HUDEP-2 (cell line): ENCODE results near the gene MAP4K2.

Experiments used
- DNase-seq, 76 experiments: peaks; one replicate each; lab custom pipeline; 2025; ENCODE audit not compliant: unreplicated experiment in 76 of 76; lab: John Stamatoyannopoulos, UW

Gene MAP4K2

DNA sequence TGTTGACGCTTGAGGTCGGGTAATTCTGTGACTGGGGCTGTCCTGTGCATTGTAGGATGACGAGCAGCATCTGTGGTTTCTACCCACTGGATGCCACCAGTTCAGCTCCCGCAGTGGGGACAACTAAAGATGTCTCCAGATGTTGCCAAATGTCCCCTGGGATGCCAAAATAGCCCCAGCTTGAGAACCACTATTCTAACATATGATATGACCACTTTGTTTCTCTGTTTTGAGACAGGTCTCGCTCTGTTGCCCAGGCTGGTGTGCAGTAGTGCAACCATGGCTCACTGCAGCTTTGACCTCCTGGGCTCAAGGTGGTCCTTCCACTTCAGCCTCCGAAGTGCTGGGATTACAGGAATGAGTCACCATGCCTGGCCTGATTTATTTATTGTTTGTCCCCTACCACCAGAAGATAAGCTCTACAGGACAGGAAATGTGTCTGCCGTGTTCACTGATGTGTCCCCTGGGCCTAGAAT, 11.7 kb upstream of the MAP4K2 start:
- DNase-seq, result no peak

DNA sequence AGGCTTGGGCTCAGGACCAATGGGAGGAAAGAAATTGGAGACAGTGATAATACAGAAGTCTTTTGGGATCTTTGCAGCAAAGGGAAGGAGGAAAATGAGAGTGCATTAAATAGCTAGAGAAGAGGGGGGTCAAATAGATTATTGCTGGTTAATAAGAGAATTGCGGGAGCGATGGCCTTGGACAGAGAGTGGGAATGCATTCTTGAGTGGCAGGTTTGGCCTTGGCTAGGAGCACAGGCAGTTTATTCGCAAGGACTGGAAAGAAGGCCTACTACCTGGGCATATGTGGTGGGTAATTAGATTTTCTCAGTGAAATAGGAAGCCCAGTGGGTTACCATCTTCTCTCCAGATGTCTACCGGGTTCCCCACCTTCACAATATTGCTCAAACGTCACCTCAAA, 10.8 kb upstream of the MAP4K2 start:
- DNase-seq, result no peak

DNA sequence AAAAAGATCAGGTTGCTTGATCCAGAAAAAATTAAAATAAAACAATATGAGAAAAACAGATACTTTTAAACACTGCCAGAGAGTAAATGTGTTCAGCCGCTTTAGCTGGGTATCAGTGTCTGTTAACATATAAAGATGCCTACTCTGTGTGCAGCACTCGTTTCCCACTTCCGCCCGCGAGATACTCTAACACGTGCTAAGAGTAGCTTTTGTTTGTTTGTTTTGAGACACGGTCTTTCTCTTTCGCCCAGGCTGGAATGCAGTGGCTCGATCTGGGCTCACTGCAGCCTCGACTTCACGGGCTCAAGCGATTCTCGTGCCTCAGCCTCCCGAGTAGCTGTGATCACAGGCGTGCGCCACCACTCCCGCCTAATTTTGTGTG, 7.9 kb upstream of the MAP4K2 start:
- peak in 1 of 76 experiments; percentile 46 for DNase-seq

DNA sequence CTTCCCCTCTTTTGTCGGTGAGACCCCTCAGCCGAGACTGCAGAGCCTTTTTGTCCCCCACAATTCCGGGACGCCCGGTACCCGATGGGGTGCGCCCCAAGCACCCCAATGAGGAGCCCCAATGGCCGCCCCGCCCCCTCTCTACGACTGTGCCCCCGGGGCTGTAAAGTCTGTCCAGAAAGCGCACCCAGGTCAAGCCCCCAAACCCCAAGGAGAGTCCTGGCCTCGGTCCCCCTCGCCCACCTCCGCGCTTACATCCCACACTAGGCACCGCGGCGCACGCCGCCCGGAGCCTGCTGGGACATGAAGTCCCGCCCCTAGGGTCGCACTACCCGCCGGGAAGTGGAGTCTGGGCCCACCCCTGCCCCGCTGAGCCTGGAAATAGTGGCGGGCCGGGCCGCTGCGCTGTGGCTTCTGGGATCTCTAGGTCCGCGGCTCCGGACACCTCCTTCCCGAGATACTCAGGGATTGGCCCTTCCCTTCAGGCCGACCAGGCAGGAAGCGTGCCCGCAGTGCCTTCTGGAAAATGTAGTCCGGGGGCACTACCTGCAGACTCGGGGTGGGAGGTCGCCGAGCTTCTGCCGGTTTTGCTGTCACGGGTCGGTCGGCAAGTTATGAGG, 7.4 kb upstream of the MAP4K2 start, which contains the start of gene MEN1:
Gene MEN1, minus strand, starts transcription at position 281 of the 620 bp plus-strand sequence. CDS start 442 bp downstream, outside the sequence.
- DNase-seq, result peak in 74 of 76 experiments; percentile 37 to 95 (median 89)

DNA sequence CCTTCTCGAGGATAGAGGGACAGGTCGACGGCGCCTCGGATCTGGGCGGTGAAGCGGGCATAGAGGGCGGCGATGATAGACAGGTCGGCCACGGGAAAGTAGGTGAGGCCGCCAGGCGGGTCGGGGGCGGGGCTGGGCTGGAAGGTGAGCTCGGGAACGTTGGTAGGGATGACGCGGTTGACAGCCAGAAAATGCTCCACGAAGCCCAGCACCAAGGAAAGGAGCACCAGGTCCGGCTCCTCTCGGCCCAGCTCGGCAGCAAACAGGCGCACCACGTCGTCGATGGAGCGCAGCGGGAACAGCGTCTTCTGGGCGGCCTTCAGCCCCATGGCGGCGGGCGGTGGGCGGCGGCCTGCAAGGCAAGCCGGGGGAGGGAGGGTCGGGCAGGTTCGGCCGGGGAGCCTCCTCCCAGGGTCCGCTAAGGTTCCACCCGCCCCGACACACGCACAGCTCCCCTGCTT, 6.8 kb upstream of the MAP4K2 start:
- DNase-seq, result no peak

DNA sequence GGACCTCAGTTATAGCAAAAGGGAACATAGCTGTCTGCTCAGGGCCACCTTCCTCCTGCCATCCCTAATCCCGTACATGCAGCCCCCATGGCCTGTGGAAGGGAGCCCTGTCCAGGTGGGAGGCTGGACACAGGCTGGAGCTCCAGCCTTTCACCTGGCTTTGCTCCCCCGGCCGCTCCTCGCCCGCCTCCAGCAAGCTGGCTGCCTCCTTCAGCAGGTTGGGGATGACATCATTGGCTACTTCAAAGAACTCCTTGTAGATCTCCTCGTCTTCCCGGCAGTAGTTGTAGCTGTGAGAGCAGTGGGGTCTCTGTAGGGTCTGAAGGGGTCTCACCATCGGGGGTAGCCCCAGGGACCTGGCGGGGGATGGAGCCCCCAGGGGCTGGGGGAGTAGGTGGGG, 2.5 kb upstream of the MAP4K2 start:
- no peak for DNase-seq

DNA sequence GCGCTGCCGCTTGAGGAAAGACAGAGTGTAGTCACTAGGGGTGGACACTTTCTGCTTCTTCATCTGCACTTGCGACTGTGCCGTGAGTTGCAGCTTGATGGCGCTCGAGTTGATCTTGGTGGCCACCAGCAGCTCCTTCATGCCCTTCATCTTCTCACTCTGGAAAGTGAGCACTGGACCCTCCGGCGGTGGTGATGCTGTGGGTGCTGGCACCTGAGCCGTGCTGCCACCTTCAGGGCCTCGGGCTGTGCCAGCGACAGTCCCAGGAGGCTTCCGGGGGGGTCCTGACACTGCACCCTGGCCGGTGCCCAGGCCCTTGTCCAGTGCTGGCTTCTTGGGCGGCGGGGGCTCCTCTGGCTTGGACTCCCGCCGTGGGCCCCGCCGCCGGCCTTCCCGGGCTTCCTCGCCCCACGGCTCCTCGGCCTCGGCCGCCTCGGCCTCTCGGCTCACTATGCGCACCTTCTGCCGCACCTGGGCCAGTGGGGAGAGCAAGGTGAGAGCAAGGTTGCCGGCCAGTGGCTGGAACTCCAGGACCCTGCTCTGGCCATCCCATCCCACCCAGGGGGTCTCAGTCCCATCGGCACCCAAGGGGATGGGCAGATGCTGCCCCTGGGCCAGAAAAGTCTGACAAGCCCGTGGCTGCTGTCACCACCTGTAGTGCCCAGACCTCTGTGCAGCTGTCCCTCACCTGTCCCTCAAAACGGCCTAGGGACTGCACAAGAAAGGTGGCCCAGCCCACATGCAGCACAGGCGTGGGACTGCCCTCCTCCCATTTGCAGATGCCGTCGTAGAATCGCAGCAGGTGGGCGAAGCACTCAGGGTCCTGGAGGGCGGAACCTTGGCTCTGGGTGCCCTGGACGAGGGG, 1.6 kb upstream of the MAP4K2 start:
- no peak for DNase-seq

DNA sequence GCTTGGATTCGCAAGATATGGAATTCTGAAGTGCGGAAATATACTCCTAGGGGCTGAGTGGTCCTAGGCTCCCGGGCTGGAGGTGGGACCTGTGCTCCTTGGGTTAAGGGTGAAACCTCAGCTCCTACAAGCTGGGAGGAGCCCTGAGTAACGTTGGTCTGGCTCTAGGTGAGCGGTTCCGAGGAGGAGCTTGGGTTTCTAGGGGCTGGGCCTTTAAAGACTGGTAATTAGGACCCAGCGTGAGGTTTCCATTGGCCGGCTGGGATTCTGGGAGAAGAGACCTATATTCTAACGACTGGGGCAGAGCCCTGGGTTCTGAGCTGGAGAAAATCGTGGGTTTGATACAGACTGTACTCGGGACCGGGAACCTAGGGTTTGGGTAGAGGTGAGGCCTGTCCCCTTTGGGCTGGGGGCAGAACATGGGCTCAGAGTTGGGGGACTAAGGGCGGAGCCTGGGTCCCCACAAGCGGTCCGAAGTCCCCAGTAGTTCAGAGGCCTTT, 882 bp upstream of the MAP4K2 start:
- DNase-seq, result no peak

DNA sequence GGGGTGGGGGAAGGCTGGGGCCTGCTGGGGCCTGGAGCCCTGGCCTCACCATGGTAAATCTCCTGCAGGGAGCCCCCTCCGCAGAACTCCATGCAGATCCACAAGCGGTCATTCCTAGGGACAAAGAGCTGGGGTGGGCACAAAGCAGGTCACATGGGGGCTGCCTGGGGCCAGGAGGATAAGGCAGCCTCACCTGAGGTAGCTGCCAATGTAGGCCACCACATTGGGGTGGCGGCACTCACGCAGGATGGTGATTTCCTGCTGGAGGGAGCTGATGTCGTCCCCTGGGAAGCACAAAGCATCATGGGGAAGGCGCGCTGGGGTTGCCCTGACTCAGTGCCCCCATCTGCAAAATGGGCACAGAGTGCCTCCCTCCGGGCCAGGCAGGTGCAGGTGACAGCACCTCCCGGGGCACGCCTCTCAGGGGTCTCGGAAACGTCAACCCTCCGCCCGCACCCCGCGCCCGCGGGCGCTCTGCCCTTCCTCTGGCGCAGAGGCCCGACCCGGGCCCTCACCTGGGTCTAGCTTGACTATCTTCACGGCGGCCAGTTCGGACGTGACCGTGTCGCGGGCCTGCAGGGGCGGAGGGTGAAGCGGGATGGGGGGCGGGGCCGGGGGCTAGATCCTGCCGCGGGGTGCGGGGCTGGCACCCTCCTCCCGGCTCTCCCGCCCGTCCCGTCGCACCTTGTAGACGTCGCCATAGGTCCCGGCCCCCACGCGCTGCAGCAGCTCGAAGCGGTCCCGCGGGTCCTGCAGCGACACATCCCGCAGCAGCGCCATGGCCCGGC, 450 bp downstream of the MAP4K2 start:
- peak in 1 of 76 experiments; percentile 31 for DNase-seq

DNA sequence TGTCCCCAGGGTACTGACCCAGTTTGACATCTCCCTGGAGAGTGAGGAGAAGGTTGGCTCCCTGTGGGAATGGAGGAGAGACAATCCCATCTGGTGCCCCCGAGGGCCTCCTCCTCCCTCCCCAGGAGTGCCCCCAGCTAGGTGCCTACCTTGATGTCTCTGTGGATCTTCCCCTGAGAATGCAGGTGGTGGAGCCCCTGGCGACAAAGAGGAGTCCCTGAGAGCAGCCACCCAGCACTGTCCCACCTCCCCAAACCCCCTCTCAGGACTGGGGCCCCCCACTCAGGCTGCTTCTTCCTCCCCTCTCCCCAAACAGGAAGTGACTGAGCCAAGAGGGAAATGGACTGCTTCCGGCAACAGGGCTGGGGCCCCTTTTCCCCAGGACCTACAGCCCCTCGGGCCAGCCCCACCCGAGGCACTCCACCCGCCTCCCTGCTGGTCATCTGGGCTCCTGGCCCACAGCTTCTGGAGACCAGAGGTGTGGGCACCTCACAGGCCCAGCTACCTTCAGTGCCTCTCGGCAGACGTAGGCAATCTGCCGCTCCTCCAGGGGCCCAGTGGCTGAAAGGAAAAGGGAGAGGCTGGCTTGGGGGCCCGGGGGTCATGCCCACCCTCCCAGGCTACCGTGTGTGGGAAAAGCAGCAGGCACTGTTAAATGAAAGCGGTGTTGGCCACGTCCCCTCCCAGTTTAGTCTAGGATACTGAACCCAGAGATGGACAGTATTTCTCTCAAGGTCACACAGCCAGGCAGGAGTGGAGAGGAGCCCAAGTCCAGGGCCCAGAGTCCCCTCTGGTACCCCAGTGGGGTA, 1.2 kb downstream of the MAP4K2 start:
- DNase-seq, result no peak

DNA sequence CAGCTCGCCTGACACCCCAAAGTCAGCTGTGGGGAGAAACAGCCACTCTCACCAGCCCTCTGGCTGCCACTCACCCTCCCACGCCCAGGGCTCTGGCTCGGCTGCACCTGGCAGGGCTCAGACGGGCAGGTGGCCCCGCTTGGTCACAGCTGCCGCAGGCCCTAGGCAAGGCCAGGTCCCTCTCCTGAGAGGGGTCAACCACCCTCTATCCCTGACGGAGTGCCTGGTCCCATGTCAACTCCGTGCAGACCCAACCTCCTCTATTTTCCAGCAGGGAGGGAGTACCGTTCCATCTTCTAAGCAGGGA, 1.9 kb downstream of the MAP4K2 start:
- DNase-seq, result no peak

DNA sequence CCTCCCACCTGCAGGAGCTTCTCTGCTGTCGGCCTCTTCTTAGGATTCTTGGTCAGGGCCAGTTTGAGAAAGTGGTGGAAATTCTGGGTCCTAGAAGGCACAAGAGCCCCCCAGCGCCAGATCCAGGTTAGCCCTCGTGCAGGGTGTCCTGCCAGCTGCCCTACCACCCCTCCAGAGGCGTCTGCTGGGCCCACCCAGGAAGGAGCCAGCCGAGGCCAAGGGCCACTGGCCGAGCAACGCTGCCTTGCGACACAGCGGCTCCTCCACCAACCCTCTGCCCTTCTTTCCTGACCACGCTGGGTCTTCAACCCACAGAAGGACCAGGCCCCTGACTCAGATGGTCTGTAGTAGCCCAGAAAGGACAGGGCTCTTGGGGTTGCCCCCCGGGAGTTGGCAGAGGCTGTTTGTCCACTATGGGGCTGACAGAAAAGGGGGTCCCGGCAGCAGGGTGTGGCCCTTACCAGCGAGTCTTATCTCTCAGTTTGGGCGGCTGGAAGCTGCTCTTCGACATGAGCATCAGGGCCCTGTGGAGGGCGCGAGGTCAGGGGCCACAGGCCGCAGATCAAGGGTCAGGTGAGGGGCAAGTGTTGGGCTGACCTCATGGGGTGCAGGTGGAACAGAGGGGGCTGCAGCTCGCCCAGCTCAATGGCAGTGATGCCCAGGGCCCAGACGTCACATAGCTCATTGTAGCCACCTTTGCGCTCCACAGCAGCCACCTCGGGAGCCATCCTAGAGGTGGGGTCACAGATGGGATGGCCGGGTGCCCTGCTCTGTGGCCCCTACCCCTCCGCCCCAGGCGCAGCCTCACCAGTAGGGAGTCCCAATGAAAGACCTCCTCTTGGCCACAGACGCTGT, 2.5 kb downstream of the MAP4K2 start:
- DNase-seq, result no peak

DNA sequence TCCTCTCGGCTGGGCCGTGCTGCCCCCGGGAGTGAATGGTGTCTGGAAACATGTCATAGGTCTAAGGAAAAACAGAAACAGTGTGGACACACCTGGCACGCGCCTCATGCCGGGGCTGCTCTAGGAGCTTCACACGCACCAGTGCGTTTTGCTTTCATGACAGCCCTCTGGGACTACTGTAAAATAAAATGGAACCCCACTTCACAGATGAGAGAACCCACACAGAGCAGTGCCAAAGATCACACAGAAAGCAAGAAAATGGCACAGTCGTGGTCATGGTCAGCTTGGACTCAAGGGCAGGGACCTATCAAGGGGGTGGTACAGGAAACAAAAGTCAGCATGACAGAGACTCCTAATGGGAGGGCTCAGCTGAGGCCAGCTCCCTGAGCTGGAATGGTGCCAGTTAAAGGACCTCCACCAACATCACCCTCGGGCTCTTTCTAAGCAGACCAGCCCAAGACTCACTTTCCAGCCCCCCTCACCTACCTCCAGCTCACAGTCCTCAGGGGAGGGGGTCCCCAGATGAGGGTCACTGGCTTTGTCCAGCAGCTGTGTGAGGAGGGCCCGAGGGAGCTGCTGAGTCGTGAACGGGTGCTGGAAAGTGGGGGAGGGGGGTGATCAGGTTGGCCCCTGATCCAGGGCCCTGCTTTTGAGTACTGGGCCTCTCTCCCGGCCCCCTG, 3.3 kb downstream of the MAP4K2 start:
- DNase-seq, result no peak

DNA sequence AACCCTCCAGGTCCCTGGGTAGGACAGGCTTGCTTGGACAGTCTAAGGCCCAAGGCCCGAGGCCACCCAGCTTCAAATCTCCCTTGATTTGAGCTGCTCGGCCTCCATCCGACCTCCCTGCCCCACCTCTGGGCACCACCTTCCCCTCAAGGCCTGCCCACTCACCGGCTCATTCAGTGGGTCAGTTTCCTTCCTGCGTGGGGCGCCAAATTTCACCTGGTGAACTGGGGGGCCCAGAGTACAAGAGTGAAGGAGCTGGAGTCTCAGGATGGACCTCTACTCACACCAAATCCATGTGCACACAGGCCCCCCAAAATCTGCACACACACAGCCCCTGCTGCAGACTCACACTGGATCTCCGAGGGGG, 3.8 kb downstream of the MAP4K2 start:
- no peak for DNase-seq

DNA sequence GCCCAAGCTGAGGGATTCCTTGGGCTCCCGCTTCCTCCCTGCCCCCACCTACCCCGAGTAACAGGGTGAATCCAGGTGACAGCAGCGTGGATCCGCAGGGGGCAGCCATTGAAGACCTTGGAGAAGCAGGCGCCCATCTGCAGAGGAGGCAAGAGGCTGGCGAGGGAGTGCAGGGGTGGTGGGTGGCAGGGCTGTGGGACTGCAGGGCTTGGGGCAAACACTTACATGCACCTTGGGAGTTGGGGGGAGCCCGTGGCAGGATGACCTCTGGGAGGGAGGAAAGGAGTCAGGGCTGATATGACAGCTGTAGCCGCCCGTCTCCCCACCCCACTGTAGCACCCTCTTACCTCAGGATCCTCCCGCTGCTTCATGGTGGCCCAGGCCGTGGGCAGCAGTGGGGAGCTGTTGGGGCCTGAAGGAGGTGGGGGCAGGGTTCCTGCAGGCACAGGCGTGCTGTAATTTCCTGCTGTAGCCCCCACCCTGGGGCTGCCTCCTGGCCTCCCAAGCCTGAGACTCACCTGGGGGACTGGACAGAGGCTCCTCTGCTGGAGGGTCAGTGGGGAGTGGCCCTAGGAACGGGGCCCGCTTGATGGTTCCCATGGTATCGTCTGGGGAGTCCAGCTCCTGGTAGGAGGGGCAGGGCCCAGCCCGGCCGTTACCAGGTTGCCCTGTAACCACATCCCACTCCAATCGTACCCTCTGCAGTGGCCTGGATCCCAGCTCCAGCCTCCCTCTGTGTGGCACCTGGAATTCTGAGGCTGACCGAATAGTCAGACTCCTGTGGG, 6.1 kb downstream of the MAP4K2 start:
- DNase-seq, result no peak

DNA sequence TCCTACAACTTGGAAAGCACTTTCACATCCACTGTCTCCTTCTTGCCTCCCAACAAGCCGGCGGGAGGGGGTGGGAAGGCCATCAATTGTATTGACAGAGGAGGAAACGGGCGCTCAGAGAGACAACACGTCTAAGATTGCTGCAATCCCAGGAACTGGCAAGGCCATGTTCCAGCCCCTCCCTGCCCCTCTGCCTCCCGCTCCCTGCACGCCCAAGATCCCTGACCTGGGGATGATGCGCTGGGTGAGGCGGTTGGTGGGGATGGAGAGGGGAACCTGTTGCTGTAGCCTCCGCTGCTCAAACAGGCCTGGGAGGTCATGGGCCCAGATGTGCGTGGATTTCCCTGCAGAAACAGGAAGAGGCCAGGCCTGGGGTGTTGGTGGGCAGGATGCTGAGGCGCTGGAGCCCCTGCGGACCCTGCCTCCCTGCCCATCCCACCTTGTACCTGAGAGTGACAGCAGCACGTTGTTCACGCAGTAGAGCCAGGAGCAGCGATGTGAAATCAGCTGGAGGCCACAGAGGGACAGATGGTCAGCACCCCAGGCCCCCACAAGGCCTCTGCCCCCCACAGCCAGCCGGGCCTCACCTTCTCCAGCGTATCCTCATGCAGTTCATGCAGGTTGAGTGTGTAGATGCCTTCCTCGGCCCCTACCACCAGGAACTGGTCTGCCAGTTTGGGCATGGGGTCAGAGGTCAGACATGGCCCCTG, 6.8 kb downstream of the MAP4K2 start:
- DNase-seq, result no peak

DNA sequence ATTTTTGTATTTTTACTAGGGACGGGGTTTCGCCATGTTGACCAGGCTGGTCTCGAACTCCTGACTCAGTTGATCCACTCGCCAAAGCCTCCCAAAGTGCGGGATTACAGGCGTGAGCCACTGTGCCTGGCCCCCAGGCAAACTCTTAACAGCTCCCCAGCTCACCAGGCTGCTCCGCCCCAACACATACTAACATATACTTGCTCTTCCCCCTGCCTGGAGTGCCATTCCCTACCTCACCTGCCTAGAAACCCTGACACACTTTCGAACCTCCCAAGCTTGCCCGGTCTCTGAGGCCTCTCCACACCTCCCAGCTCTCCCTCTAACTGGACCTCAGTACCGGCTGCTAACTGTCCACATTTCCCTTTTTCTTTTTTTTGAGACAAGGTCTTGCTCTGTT, 8.5 kb downstream of the MAP4K2 start:
- DNase-seq, result no peak
